GF-D8 (cell line): Measurements from ENCODE around the gene KMT2C.

ENCODE experiments used
- DNase-seq: peaks from one replicate; lab custom pipeline; 2025; lab: John Stamatoyannopoulos, UW

Gene KMT2C

DNA sequence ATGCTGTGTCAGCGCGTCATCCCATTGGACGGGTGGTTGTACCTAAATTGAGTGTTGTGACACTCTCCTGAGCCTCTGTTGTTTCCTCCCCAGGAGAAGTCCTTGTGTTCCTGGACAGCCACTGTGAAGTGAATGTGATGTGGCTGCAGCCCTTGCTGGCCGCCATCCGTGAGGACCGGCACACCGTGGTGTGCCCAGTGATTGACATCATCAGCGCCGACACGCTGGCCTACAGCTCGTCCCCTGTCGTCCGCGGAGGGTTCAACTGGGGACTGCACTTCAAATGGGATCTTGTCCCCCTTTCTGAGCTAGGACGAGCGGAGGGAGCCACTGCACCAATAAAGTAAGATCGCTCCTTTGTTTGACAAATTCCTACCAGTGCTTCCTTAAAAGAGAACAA lies 327.9 kb downstream of the KMT2C start:
- DNase-seq, result no peak

DNA sequence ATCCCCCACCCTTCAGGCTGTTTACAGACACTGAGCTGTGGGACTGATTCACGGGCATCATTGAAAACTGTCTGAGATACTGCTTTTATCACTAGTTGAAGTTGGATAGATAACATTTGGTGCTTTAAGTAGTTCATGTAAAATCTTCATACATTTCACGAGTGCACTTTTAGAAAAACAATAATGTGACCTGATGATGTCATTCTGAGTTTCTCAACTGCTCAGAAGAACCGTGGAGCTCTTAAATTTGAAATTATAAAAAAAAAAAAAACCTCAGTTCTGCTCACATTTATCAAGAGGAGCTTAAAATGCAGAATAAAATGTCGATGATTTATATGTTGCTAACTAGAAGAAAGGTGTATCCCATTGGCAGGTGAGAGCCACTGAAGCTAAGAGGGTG lies 328.8 kb downstream of the KMT2C start:
- DNase-seq, result no peak

DNA sequence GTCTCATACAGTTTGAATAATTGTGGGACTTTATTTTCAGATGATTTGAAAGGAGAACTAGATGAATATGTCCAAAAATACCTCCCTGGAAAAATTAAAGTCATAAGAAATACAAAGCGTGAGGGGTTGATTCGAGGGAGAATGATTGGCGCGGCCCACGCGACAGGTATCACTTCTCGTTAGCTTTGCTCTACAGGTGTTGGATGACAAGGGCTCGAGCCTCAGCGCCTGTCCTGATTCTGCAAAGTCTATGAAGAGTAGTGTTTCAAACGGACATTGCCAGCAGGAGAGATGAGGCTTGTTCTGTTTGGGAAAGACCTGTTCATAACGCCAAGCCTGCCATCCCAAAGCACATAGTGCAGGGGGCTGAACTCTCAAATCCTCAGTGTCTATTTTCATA lies 330.6 kb downstream of the KMT2C start:
- DNase-seq, result no peak

DNA sequence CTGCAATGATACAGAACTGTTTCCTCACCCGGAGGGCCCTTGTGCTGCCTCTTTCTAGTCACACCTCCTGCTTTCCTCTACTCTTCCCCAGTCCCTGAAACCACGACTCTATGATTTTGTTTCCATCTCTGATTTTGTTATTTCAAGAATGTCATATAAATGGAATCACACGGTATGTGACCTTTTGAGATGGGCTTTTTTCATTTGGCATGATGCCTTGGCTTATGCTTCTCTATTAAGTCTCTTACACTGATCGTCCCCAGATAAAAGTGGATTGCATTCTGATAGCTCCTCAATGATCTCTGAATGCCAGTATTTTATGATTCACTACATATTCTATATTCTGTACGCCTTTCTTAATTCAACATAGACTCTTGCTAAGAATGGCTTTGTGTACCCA lies 332.1 kb downstream of the KMT2C start:
- DNase-seq, result no peak

DNA sequence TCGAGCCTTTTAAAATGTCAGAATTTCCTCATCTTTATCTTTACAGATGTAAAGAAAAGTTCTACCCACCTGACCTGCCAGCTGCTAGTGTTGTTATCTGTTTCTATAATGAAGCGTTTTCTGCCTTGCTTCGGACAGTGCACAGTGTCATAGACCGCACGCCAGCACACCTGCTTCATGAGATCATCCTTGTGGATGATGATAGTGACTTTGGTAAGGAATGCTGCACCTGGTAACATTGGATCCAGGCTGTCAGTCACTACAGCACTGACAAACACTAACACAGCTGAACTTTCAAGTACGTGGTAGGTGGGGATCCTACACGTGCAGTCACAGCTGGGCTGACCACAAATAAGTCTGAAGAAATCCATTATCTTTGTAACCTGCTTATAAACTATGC lies 332.7 kb downstream of the KMT2C start:
- DNase-seq, result no peak

DNA sequence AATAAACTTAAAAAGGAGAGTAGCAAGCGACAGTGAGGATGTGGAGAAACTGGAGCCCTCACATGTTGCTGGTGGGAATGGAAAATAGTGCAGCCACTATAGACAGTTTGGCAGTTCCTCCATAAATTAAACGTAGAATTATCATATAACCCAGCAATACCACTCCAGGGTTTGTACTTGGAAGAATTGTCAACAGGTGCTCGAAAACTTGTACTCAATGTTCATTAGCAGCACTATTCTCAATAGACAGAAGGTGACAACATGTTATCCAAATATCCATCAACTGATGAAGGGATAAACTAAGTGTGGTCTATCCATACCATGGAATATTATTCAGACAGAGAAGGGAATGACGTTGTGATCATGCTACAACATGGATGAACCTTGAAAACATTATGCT lies 338.5 kb downstream of the KMT2C start:
- DNase-seq, result no peak

DNA sequence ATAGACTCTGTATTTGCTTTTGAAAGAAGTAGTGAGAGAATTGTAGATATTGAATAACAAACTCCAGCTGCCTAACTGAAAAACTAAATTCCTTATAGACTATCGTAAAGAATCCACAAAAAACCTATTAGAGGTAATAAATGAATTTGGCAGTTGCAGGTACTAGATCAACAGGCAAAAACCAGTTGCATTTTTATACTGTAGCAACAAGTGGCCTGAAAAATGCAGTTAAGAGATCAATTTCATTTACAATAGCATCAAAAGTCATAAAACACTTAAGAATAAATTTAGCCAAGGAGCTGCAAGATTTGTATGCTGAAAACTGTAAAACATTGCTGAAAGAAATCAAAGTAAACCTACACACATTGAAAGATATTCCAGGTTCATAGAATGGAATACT lies 340.0 kb downstream of the KMT2C start:
- no peak for DNase-seq

DNA sequence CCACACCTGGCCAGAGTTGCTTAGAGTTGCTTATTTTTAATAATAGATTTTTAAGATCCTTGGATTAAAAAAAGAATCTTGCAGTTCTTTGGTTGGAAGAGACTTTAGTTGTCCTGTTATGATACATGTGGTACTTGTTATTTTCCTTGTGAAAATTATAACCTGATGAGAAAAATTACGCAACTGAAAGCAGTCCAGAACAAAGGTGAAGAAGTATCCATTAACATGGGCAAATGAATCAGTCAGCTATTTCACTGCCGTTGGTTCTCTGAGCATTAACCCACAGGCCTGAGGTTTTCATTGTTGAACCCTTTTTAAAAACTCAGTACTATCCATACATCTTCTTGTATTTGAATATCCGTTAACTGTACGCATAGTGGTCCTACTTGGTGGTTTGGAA lies 342.1 kb downstream of the KMT2C start:
- no peak for DNase-seq

DNA sequence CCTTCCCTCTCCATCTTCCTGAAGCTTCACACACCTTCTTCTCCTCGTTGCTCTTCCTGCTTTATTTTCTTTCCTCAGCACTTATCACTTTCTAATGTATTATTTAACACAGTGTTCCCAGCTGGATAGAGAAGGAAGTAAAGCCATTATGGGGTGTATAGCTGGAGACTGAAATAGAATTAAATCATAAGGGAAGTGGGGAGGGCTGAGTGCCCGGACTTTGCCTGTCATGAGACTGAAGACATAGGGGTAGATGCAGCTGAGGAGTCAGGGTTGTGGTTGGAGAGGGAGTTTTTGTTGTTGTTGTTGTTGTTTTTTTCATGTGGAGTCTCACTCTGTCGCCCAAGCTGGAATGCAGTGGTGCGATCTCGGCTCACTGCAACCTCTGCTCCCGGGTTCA lies 345.1 kb downstream of the KMT2C start:
- DNase-seq, result no peak

DNA sequence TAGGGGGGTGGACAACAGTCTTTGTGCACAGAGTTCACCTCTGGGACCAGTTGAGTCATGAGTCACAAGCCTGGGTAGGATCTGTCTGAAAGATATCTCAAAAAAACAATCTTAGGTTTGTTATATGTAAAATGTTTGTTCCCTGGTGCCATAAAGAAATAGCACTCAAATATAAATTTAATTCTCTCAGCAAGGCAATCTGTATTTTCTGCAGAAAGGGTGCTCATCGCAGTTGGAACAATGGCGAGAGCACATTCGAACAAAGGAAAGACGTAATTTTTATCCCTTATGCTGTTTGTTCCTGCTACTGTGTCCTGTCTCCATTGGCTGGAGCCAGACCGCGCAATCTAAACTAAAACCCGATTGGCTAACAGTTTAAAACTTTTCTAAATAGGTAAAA lies 346.6 kb downstream of the KMT2C start:
- no peak for DNase-seq

DNA sequence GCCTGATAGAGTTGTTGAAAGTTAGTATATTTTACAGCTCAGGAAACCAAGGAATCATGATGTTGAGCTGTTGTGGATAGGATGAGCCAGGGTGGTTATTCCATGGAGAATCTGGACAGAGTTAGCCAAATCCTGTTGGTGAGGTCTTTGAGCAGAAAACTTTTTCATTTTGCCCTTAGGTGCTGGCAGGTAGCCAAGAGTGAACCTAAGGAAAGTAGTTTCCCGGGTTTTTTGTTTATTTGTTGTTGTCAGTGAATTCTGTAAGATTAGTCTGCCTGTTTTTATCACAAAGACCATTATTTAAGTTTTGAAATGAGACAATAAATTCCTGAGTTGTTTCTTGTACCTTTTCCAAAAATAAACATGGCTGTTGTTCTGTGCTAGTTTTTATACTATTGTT lies 349.3 kb downstream of the KMT2C start:
- DNase-seq, result no peak

DNA sequence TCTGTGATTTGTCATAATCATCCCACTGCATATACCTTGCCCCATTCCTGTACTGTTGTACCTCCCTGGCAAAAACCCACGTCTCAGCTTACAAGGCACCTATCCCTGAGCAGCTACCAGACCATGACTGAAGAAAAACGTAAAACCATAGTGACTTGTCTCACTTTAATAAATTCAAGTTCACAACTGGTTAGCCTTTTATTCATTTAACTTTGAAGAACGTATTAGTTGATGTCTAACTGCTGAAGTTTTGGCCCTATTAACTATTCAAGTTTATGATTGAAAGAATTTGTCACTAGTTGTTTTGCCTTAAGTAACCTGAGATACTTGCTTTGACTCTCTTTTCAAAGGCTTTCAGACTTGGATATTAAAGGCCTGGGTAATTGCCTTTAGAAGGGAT lies 350.7 kb downstream of the KMT2C start:
- no peak for DNase-seq
